ENCODE measurements around the gene TAF12. TPM values are rescaled to one million over a fixed set of nuclear protein-coding genes. Genes with fewer than 3 reads are reported as not detected.
A peak's percentile ranks its signal among the peaks of the same experiment; 100 is the strongest.

TAF12 gene
- total and polyA plus RNA-seq, 10 of the 15 experiments (the other 5 are each of a cell fraction or from before 2014, with no cell fraction given): 18.3 to 43.3 (median 28.6) TPM

- DNase-seq (ENCODE audit: low read depth, low spot score) (peak; percentile 34), ATAC-seq (peak; percentile 84), FAIRE-seq (peak; percentile 79)
- ChIA-PET SMC1A (ENCODE audit: uncharacterized antibody, unreplicated experiment) (interaction anchor here (0.5 to 2.8 kb wide), 11 partner anchors 8 to 538 kb away, joined by 3 to 21 read pairs (median 3); partner anchors contain the start of genes RNU11, TAF12 and YTHDF2), CTCF (interaction anchor here (0.9 to 2.4 kb wide), 6 partner anchors 20 to 253 kb away, joined by 3 to 15 read pairs (median 4); partner anchors contain the start of genes RNU11, TAF12 and YTHDF2), POLR2A (interaction anchor here (0.9 to 4.8 kb wide), 10 partner anchors 9 to 514 kb away, joined by 3 to 43 read pairs (median 6); partner anchors contain the start of genes MED18, RNU11, SRSF4 and TAF12), RAD21 (ENCODE audit: unreplicated experiment) (interaction anchor here (0.8 to 2.6 kb wide), 8 partner anchors 20 to 217 kb away, joined by 3 to 26 read pairs (median 4); partner anchors contain the start of genes RNU11, TAF12 and YTHDF2)
- peak within 1 kb of the TSS; percentile 89 for H3K4me2 ChIP-seq (ENCODE audit: control insufficient read depth, insufficient read depth)
- H3K4me1 ChIP-seq (ENCODE audit: control insufficient read depth, insufficient read depth, low read length): no peaks in the 10 kb centered on the region
- peak within 1 kb of the TSS; percentile 97 for H2AFZ ChIP-seq (ENCODE audit: control insufficient read depth, low read depth, low read length)
- H3K9ac ChIP-seq (ENCODE audit: control insufficient read depth, insufficient read depth, low read length): peak within 1 kb of the TSS; percentile 100
- H4K20me1 ChIP-seq (ENCODE audit: control insufficient read depth, insufficient read depth): no peaks in the 10 kb centered on the region
- intact Hi-C loops (cut with micrococcal nuclease; ENCODE audit: unreplicated experiment): no loop called here
- in situ Hi-C loops (cut with MboI): no loop called here
- peak within 1 kb of the TSS; percentile 99 for H3K27ac ChIP-seq (ENCODE audit: control insufficient read depth, insufficient read depth)
- H3K36me3 ChIP-seq (ENCODE audit: control insufficient read depth in 2 of 2, insufficient read depth in 2 of 2, low read length in 1 of 2): no peaks in the 10 kb centered on the region
- no peaks in the 10 kb centered on the region for H3K9me3 ChIP-seq (replicated peaks; ENCODE audit: control insufficient read depth, insufficient read depth, low read length)
- peaks cover 25% of the 10 kb centered on the region for H3K79me2 ChIP-seq (ENCODE audit: control insufficient read depth, insufficient read depth, low read length)
- 5% methylated on average over 22 of the region's 57 CpGs for WGBS (ENCODE audit: insufficient coverage, insufficient replicate concordance, low lambda C conversion rate, missing lambda C conversion rate)
- peak within 1 kb of the TSS; percentile 100 for H3K4me3 ChIP-seq
- no peaks in the 10 kb centered on the region for H3K27me3 ChIP-seq (replicated peaks in 1 of 2; ENCODE audit: control insufficient read depth in 2 of 2, insufficient read depth in 2 of 2, low read length in 1 of 2)
- TSS peak; percentile 71 for BruUV-seq (replicated peaks)
- TF ChIP-seq ZNF592 (IDR thresholded peaks at IDR 0.05) (no peak), IKZF2 (IDR thresholded peaks at IDR 0.05) (no peak), NKRF (conservative IDR thresholded peaks at IDR 0.05) (no peak), SKIL (IDR thresholded peaks at IDR 0.05; ENCODE audit: low read depth, poor library complexity, severe bottlenecking) (peak; percentile 46), IRF3 (IDR thresholded peaks at IDR 0.05) (no peak), E4F1 (IDR thresholded peaks at IDR 0.05; ENCODE audit: borderline replicate concordance, partially characterized antibody) (no peak)
Observed at GRCh38 chr1:28668191-28668955, 25.5 kb upstream of the TAF12 start, which contains the start of gene GMEB1. TSS of gene GMEB1 (plus strand) at chr1:28668784. CDS start at chr1:28683613, 14,829 bp downstream.

All from GM12878 (cell line).